GM10248 (cell line): ENCODE data around the gene PRDX4.

Experiments used
- CTCF ChIA-PET: fragments of 300-600 bp; sonication (Branson Sonifier 250); formaldehyde crosslinking; extraction: SDS; loops from one replicate; lab custom pipeline; 2021; ENCODE audit warnings: antibody characterized with exemption; lab: Yijun Ruan, JAX
- POLR2A ChIA-PET: fragments of 350-650 bp; sonication (Branson Sonifier 250); formaldehyde crosslinking; extraction: SDS; loops from one replicate; lab custom pipeline; 2020; ENCODE audit warnings: antibody characterized with exemption; lab: Yijun Ruan, JAX
- DNase-seq: peaks from one replicate; pipeline ENCODE4 v3.0.0; 2012; ENCODE audit errors: extremely low spot score
- CTCF ChIP-seq: IDR thresholded peaks from 2 replicates; pipeline ENCODE4 v1.5.1; 2012; ENCODE audit warnings: mild to moderate bottlenecking, low read depth; ENCODE audit errors: extremely low read depth, missing control alignments, control extremely low read depth

PRDX4 gene

GRCh38 chrX:23699636-23700194 is 32.4 kb downstream of the PRDX4 start:
- no peak for TF ChIP-seq CTCF
- DNase-seq, result peak; percentile 24
- ChIA-PET POLR2A (interaction anchor here (0.6 to 1.3 kb wide), 3 partner anchors 20 to 83 kb away, joined by 4 to 6 read pairs (median 5); partner anchors contain the start of gene SAT1), CTCF (interaction anchor here (1.1 to 3.2 kb wide), 2 partner anchors 202 to 208 kb away, joined by 3 to 21 read pairs; partner anchors contain the start of genes APOO and CXorf58)

- DNase-seq, result no peak
- POLR2A ChIA-PET, result no interaction called here
- no peak for TF ChIP-seq CTCF
- CTCF ChIA-PET, result interaction anchor here (0.8 to 1.2 kb wide), 2 partner anchors 21 to 197 kb away, joined by 3 to 5 read pairs; no protein-coding TSS in a partner anchor
Observed at GRCh38 chrX:23704673-23705206, 37.4 kb downstream of the PRDX4 start.

- no peak for DNase-seq
- TF ChIP-seq CTCF, result no peak
- POLR2A ChIA-PET, result no interaction called here
- CTCF ChIA-PET, result interaction anchor here (0.8 to 1.2 kb wide), 3 partner anchors 11 to 197 kb away, joined by 3 to 5 read pairs (median 3); no protein-coding TSS in a partner anchor
Observed at GRCh38 chrX:23705235-23705634, 37.9 kb downstream of the PRDX4 start.

DNA sequence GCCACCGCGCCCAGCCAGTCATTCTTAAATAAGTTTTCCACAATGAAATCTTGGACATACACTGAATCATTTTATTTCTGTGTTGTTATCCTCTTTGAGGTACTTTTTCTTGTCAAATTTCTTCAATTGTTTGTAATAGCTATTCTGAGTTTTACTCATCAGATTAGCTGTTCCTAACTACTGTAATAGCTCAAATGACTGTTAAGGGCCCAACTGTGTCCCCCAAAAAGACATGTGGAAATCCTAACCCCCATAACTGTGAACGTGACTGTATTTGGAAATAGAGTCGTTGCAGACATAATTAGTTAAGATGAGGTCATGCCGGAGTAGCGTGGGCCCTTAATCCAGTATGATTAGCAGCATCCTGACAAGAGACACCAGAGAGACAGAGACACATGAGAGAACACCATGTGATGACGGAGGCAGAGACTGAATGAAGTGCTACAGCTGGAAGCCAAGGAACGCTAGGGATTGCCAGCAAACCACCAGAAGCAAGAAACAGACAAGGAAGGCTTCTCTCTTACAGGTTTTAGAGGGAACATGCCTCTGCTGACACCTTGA is 52.9 kb downstream of the PRDX4 start:
- POLR2A ChIA-PET, result no interaction called here
- no peak for DNase-seq
- CTCF ChIA-PET, result interaction anchor here (1.0 kb wide), 1 partner anchor 181 kb away, joined by 4 read pairs; no protein-coding TSS in a partner anchor
- TF ChIP-seq CTCF, result no peak

DNA sequence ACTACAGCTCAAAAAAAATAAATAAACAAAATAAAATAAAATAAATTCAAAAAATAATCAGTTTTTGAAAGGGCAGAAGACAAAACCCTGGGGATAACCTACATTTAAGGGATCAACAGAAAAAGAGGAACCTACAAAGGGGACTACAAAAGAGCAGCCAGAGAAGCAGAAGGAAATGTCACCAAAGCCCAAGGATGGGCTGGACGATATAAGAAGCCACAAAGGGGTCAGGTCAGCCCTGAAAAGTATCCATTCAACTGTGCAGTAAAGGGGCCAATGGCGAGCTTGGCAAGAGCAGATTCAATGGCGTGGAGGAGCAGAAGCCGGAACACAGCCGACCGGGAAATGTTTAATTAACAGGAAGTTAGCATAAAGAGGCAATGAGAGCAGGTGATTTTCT is 58.9 kb downstream of the PRDX4 start:
- CTCF ChIA-PET, result interaction anchor here (0.7 to 2.3 kb wide), 3 partner anchors 11 to 175 kb away, joined by 3 to 6 read pairs (median 3); no protein-coding TSS in a partner anchor
- POLR2A ChIA-PET, result no interaction called here
- DNase-seq, result no peak

More for the DNA sequence above, 58.9 kb downstream of the PRDX4 start:
- TF ChIP-seq CTCF, result no peak
